ENCODE data around the gene FBXL7. TPM values are rescaled to one million over a fixed set of nuclear protein-coding genes. Genes with fewer than 3 reads are reported as not detected.

The FBXL7 gene
- total RNA-seq, 1 donor from 2014 or later = 21.3 TPM

DNA sequence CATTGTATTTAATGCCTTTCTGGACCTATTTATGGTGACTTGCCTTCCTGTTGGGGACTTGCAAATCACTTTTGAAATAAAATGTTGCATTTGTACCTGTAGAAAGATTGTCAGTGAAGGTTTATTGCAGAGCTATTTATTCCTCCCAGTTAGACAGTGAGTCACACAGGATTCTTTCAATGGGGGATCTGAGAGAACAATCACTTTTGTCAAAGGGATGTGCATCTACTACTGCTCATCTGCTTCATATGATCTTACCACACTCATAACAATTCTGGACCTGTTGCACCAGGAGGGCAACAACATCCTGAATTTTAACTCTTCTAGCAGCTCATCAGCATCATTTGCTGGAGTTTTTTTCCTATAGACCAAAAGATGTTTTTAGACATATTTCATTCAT lies 66.8 kb downstream of the FBXL7 start:
- Mint-ChIP-seq H3K4me1 (ENCODE audit: unreplicated experiment) (no peaks in the 10 kb centered on the region), H3K27ac (no peak overlapping the region), H3K27me3 (no peaks in the 10 kb centered on the region), H3K9me3 (no peaks in the 10 kb centered on the region), H3K4me3 (no peak overlapping the region), H3K36me3 (no peaks in the 10 kb centered on the region)
- TF ChIP-seq, protein P1, sequence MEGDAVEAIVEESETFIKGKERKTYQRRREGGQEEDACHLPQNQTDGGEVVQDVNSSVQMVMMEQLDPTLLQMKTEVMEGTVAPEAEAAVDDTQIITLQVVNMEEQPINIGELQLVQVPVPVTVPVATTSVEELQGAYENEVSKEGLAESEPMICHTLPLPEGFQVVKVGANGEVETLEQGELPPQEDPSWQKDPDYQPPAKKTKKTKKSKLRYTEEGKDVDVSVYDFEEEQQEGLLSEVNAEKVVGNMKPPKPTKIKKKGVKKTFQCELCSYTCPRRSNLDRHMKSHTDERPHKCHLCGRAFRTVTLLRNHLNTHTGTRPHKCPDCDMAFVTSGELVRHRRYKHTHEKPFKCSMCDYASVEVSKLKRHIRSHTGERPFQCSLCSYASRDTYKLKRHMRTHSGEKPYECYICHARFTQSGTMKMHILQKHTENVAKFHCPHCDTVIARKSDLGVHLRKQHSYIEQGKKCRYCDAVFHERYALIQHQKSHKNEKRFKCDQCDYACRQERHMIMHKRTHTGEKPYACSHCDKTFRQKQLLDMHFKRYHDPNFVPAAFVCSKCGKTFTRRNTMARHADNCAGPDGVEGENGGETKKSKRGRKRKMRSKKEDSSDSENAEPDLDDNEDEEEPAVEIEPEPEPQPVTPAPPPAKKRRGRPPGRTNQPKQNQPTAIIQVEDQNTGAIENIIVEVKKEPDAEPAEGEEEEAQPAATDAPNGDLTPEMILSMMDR (conservative IDR thresholded peaks at IDR 0.05) = no peak
- no peak for DNase-seq (ENCODE audit: extremely low spot score, unreplicated experiment)

DNA sequence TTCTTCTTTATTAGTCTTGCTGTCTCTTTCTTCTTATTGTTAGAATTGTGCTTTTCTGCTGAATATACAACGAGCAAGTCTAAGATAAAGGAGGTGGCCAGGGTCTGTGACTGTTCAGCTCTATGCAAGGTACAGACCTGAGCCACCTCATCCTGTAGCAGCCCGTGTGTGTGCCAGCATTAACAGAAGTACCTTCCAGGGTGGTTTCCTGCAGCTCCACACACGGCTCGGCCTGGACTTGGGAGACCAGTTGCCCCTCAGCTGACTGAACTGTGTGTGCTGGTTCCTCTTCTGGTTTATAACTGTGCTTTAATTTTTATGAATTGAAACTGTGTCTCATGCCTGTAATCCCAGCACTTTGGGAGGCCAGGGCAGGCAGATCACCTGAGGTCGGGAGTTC lies 70.5 kb downstream of the FBXL7 start:
- no peak for DNase-seq (ENCODE audit: extremely low spot score, unreplicated experiment)
- Mint-ChIP-seq H3K9me3 (no peaks in the 10 kb centered on the region), H3K36me3 (no peaks in the 10 kb centered on the region), H3K4me3 (no peak overlapping the region), H3K4me1 (ENCODE audit: unreplicated experiment) (peaks cover 16% of the 10 kb centered on the region), H3K27ac (no peak overlapping the region), H3K27me3 (no peaks in the 10 kb centered on the region)
- TF ChIP-seq, protein P1 (conservative IDR thresholded peaks at IDR 0.05) = no peak

DNA sequence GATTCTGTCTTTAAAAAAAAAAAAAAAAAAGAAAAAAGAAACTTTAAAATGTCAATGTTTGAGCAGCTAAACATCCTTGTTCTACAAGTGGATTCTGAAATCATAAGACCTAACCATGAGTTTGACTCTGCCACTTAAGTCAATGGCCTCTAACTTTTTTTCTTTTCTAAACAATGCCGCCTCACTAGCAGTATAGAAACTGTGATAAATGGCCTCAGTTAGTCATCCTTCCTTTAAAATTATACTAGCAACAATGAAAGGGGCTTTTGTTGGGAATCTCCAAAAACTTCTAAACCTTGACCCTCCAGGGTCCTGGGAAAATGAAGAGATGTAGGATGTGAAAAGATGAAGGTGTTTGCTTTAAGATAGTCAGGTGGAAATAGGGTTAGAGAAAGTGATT lies 71.1 kb downstream of the FBXL7 start:
- Mint-ChIP-seq H3K27me3 (no peaks in the 10 kb centered on the region), H3K4me3 (no peak overlapping the region), H3K27ac (no peak overlapping the region), H3K4me1 (ENCODE audit: unreplicated experiment) (peaks cover 21% of the 10 kb centered on the region), H3K36me3 (no peaks in the 10 kb centered on the region), H3K9me3 (no peaks in the 10 kb centered on the region)
- TF ChIP-seq, protein P1 (conservative IDR thresholded peaks at IDR 0.05) = no peak
- DNase-seq (ENCODE audit: extremely low spot score, unreplicated experiment) = no peak

DNA sequence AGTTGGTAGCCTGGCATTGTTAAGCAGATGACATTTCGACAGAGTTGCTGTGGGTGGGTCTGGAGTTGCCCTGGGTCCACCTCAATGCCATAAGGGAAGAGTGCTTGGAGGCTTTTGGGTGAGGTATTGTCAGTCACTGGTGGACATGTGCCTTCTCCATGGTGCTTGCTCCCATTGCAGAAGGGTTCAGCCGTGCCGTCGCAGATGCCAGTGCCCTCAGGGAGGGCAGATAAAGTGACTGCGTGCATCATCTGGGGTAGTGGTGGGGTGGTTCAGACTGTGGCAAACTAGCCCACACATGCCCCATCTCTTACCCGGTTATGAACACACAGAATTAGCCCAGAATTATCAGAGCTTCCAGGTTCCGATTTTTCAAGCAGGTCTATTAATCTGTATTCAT lies 71.6 kb downstream of the FBXL7 start:
- H3K4me3 Mint-ChIP-seq = no peak overlapping the region
- H3K27ac Mint-ChIP-seq = no peak overlapping the region
- no peak for DNase-seq (ENCODE audit: extremely low spot score, unreplicated experiment)
- no peaks in the 10 kb centered on the region for H3K36me3 Mint-ChIP-seq
- TF ChIP-seq, protein P1 (conservative IDR thresholded peaks at IDR 0.05) = no peak
- H3K4me1 Mint-ChIP-seq (ENCODE audit: unreplicated experiment) = peaks cover 23% of the 10 kb centered on the region
- H3K9me3 Mint-ChIP-seq = no peaks in the 10 kb centered on the region
- H3K27me3 Mint-ChIP-seq = no peaks in the 10 kb centered on the region

DNA sequence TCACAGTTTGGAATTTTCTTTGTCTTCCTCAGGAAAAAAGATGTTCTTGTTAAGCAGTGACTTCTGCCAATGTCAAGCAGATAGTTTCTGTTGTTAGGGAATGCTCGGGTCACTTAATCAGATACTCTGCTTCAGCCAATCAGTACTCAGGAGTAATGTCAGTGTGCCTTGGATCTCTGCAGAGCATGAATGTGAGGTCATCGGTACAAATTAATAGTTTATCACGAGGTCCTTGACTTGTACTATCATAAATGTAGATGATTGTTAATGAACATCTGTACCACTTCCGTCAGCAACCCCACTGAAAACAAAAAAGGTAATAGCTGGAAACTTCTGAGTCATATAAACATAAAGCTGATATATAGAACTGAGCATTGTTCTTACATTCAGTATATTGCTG lies 73.6 kb downstream of the FBXL7 start:
- Mint-ChIP-seq H3K4me1 (ENCODE audit: unreplicated experiment) (peaks cover 26% of the 10 kb centered on the region), H3K27me3 (no peaks in the 10 kb centered on the region), H3K9me3 (no peaks in the 10 kb centered on the region), H3K27ac (no peak overlapping the region), H3K4me3 (no peak overlapping the region), H3K36me3 (no peaks in the 10 kb centered on the region)
- TF ChIP-seq, protein P1 (conservative IDR thresholded peaks at IDR 0.05) = no peak
- DNase-seq (ENCODE audit: extremely low spot score, unreplicated experiment) = no peak

DNA sequence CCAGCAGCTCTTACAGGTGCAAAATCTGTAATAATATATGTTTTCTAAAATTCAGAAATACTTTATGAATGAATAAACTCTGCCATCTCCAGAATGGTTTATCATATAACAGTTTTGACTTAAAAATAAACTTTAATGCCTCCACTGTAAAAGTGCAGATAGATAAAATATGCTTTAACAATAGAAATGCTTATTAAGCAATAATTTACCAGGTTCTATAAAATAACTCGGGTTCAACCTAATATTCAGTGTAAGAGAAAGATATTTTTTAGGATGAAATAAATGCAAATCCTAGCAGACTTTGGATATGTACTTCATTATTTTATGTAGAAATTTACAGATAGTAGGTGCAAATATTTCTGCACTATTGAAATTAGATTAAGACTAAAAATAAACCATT lies 74.1 kb downstream of the FBXL7 start:
- H3K36me3 Mint-ChIP-seq = no peaks in the 10 kb centered on the region
- no peaks in the 10 kb centered on the region for H3K27me3 Mint-ChIP-seq
- H3K9me3 Mint-ChIP-seq = no peaks in the 10 kb centered on the region
- DNase-seq (ENCODE audit: extremely low spot score, unreplicated experiment) = no peak
- H3K4me1 Mint-ChIP-seq (ENCODE audit: unreplicated experiment) = peaks cover 26% of the 10 kb centered on the region
- no peak overlapping the region for H3K4me3 Mint-ChIP-seq
- TF ChIP-seq, protein P1 (conservative IDR thresholded peaks at IDR 0.05) = no peak
- H3K27ac Mint-ChIP-seq = no peak overlapping the region
